ENCODE results near the gene TNFSF8. TPM values are rescaled to one million over a fixed set of nuclear protein-coding genes. Genes with fewer than 3 reads are reported as not detected.

TNFSF8 gene
- total RNA-seq, 2 experiments from 2014 or later = 57.3 to 59.9 TPM

DNA sequence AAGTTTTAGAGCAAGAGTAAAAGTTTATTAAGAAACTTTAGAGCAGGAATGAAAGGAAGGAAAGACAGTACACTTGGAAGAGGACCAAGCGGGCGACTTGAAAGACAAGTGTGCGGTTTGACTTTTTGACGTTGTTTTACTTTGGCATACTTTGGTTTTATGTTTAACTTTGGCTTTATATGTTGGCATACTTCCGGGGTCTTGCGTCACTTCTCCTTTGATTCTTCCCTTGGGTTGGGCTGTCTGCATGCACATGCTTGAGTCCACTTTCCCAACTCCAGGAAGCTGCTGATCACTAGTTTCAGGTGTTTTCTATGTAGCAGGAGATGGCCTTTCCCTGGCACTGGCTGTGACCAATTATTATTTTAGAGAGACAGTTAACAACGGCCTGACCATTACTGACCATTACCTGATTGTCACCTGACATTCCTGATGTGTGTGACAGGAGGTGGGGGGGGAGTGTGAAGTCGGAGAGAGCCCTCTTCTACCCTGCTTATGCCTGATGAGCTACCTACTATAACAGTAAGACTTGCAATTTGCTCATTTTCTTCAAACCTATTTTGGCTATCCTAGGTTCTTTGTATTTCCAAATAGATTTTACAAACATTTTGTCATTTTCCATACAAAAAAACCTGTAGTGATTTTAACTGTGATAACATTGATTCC, 45.5 kb downstream of the TNFSF8 start:
- H3K4me3 Mint-ChIP-seq = no peak overlapping the region
- peaks cover 28% of the 10 kb centered on the region for H3K4me1 Mint-ChIP-seq
- H3K9me3 Mint-ChIP-seq = peaks cover 10% of the 10 kb centered on the region
- no peak for DNase-seq
- no peaks in the 10 kb centered on the region for H3K27me3 Mint-ChIP-seq
- H3K27ac Mint-ChIP-seq = no peak overlapping the region
- H3K36me3 Mint-ChIP-seq = peaks cover 5% of the 10 kb centered on the region

GRCh38 chr9:114883709-114884108, 46.7 kb downstream of the TNFSF8 start:
- Mint-ChIP-seq H3K4me1 (peaks cover 17% of the 10 kb centered on the region), H3K9me3 (peaks cover 10% of the 10 kb centered on the region), H3K36me3 (peaks cover 5% of the 10 kb centered on the region), H3K27me3 (no peaks in the 10 kb centered on the region), H3K27ac (no peak overlapping the region), H3K4me3 (no peak overlapping the region)
- no peak for DNase-seq

DNA sequence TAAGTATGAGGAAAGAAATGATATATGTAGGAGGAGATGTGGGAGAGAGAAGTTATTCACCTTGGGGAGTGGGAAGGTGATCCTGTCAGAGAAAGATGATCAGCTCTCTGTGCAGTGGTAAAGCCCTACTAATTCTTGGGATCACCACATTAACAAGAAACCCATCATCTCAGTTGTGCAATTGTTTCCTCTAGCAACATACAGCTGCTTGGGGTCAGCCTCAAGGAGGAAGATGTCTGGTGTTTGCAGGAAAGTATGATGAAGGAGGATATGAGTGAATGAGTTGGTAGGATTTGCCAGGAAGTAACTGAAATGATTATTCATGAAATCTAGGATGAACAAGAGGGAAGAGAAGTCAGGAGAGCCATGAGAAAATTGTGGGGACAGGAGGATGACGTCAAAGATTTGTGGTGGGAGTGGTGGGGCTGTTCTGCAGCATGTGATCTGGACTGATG, 50.1 kb downstream of the TNFSF8 start:
- Mint-ChIP-seq H3K4me1 (peaks cover 11% of the 10 kb centered on the region), H3K4me3 (no peak overlapping the region), H3K36me3 (peaks cover 11% of the 10 kb centered on the region), H3K27ac (no peak overlapping the region), H3K9me3 (peaks cover 25% of the 10 kb centered on the region), H3K27me3 (no peaks in the 10 kb centered on the region)
- no peak for DNase-seq

DNA sequence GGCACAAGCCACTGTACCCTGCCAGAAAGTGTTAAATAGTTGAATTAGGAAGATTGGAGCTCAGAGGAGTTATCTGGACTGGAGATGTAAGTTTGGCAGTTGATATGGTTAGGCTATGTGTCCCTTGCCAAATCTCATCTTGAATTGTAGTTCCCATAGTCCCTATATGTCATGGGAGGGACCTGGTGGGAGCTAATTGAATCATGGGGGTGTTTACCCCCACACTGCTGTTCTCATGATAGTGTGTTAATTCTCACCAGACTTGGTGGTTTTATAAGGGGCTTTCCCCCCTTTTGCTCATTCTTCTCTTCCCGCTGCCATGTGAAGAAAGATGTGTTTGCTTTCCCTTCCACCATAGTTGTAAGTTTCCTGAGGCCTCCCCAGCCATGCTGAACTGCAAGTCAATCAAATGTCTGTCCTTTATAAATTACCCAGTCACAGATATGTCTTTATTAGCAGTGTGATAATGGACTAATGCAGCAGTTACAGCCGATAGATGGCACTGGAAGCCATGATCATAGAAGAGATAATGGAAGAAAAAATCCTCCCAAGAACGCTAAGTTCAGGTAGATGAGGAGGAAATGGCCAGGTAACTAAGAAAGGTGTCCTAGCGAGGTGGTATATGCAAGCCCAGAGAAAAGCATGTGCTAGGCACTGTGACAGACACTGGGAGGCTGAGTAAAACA, 51.4 kb downstream of the TNFSF8 start:
- Mint-ChIP-seq H3K4me1 (peaks cover 5% of the 10 kb centered on the region), H3K4me3 (no peak overlapping the region), H3K27me3 (no peaks in the 10 kb centered on the region), H3K36me3 (peaks cover 10% of the 10 kb centered on the region), H3K9me3 (peaks cover 29% of the 10 kb centered on the region), H3K27ac (no peak overlapping the region)
- DNase-seq = no peak

DNA sequence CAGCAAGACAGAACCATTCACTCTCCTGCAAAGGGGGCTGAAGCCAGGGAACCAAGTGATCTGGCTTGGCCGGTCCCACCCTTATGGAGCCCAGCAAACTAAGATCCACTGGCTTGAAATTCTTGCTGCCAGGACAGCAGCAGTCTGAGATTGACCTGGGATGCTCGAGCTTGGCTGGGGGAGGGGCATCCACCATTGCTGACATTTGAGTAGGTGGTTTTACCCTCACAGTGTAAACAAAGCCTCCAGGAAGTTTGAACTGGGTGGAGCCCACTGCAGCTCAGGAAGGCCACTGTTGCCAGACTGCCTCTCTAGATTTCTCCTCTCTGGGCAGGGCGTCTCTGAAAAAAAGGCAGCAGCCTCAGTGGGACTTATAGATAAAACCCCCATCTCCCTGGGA, 60.5 kb downstream of the TNFSF8 start:
- Mint-ChIP-seq H3K27ac (peak overlapping the region; percentile 45), H3K9me3 (peaks cover 39% of the 10 kb centered on the region), H3K36me3 (peaks cover 19% of the 10 kb centered on the region), H3K4me1 (peaks cover 15% of the 10 kb centered on the region), H3K4me3 (no peak overlapping the region), H3K27me3 (no peaks in the 10 kb centered on the region)
- no peak for DNase-seq

DNA sequence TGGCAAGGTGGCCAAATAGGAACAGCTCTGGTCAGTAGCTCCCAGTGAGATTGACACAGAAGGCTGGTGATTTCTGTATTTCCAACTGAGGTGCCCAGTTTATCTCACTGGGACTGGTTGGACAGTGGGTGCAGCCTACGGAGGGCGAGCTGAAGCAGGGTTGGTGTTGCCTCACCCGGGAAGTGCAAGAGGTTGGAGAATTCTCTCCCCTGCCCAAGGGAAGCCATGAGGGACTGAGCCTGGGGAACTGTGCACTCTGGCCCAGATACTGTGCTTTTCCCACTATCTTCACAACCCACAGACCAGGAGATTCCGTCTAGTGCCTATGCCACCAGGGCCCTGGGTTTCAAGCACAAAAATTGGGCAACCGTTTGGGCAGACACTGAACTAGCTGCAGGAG, 61.0 kb downstream of the TNFSF8 start:
- Mint-ChIP-seq H3K4me3 (no peak overlapping the region), H3K27me3 (no peaks in the 10 kb centered on the region), H3K27ac (peak overlapping the region; percentile 45), H3K9me3 (peaks cover 34% of the 10 kb centered on the region), H3K4me1 (peaks cover 15% of the 10 kb centered on the region), H3K36me3 (peaks cover 18% of the 10 kb centered on the region)
- DNase-seq = no peak

DNA sequence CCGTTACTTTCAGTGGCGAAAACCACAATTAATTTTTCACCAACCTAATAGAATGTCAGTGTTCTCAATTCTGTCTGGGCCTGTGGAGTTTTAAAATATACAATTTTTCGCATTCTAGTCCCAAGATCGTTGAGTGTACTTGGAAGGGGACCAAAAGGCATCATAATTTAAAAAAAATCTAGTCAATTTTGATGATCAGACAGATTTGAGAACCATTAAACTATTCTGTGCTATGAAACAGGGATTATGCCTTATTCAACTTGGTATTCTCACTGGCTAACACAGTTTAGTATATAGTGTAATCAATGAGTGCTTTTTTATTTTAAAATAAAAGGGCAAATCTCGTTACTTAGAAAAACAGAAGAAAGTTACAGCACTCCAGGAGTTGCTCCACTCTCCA, 63.1 kb downstream of the TNFSF8 start:
- peaks cover 21% of the 10 kb centered on the region for H3K9me3 Mint-ChIP-seq
- no peak for DNase-seq
- H3K27ac Mint-ChIP-seq = no peak overlapping the region
- H3K4me1 Mint-ChIP-seq = peaks cover 15% of the 10 kb centered on the region
- peaks cover 10% of the 10 kb centered on the region for H3K36me3 Mint-ChIP-seq
- H3K4me3 Mint-ChIP-seq = no peak overlapping the region
- H3K27me3 Mint-ChIP-seq = no peaks in the 10 kb centered on the region

GRCh38 chr9:114864471-114864870, 65.9 kb downstream of the TNFSF8 start:
- Mint-ChIP-seq H3K4me1 (peaks cover 16% of the 10 kb centered on the region), H3K27ac (no peak overlapping the region), H3K36me3 (peaks cover 3% of the 10 kb centered on the region), H3K4me3 (no peak overlapping the region), H3K27me3 (no peaks in the 10 kb centered on the region), H3K9me3 (peaks cover 8% of the 10 kb centered on the region)
- no peak for DNase-seq

GRCh38 chr9:114861922-114862605, 68.3 kb downstream of the TNFSF8 start:
- H3K36me3 Mint-ChIP-seq = no peaks in the 10 kb centered on the region
- no peak for DNase-seq
- peaks cover 8% of the 10 kb centered on the region for H3K4me1 Mint-ChIP-seq
- no peak overlapping the region for H3K4me3 Mint-ChIP-seq
- H3K27me3 Mint-ChIP-seq = no peaks in the 10 kb centered on the region
- no peak overlapping the region for H3K27ac Mint-ChIP-seq
- no peaks in the 10 kb centered on the region for H3K9me3 Mint-ChIP-seq

- H3K9me3 Mint-ChIP-seq = no peaks in the 10 kb centered on the region
- peaks cover 8% of the 10 kb centered on the region for H3K4me1 Mint-ChIP-seq
- no peak overlapping the region for H3K4me3 Mint-ChIP-seq
- H3K36me3 Mint-ChIP-seq = peaks cover 3% of the 10 kb centered on the region
- H3K27me3 Mint-ChIP-seq = no peaks in the 10 kb centered on the region
- no peak overlapping the region for H3K27ac Mint-ChIP-seq
- DNase-seq = no peak
These were observed 69.1 kb downstream of the TNFSF8 start for GRCh38 chr9:114861273-114861672.

DNA sequence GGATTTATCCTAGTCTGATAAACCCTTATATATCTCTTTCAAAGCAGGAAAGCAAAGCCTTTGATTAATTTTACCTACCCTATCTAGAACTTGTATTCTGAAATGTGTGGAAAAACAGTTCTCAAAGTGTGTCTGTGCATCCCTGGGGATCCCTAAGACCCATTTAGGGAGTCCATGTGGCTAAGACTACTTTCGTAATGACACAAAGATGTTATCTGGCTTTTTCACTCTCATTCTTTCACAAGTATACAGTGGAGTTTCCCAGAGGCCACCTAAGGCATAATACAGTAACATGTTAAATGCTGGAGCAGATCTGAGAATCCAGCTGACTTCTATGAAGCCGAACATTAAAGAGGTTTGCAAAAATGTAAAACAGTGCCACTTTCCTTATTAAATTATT, 70.2 kb downstream of the TNFSF8 start:
- Mint-ChIP-seq H3K27ac (no peak overlapping the region), H3K9me3 (no peaks in the 10 kb centered on the region), H3K4me3 (no peak overlapping the region), H3K4me1 (peaks cover 8% of the 10 kb centered on the region), H3K36me3 (peaks cover 3% of the 10 kb centered on the region), H3K27me3 (no peaks in the 10 kb centered on the region)
- DNase-seq = no peak

GRCh38 chr9:114856942-114857315, 73.5 kb downstream of the TNFSF8 start:
- Mint-ChIP-seq H3K4me1 (peaks cover 10% of the 10 kb centered on the region), H3K9me3 (no peaks in the 10 kb centered on the region), H3K4me3 (no peak overlapping the region), H3K36me3 (peaks cover 3% of the 10 kb centered on the region), H3K27me3 (no peaks in the 10 kb centered on the region), H3K27ac (no peak overlapping the region)
- DNase-seq = no peak

DNA sequence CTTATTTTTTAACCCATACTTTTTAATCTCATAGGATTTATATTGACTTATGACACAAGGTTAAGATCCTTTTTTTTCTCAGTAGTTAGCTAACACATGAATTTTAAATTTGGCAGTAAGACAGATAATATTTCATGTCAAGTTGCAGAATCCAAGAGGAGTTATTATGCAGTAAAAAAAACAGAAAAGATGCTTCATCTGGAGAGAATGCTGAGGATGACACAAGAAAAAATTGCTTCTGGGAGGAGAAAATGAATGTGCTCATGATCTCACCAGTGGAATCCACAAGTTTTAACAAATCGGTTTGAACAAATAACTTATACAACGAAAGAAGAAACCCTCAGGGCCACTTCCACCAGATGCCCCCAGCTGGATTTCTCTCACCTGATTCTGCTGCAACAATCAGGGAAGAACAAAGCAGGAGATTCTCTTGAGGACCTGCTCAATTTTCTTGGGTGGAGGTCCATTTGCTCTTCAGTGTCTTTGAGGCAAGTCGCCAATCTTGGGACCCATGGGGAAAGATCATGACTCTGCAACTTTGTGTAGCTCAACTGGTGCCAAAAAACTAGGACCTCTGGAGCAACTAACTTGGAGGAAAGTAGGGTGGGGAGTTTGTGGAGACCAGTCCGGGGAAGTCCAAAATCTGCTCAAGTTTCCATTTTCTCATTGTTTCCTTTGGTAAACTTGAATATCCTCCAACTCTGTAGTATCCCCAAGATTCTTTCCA, 74.0 kb downstream of the TNFSF8 start:
- no peaks in the 10 kb centered on the region for H3K27me3 Mint-ChIP-seq
- no peak overlapping the region for H3K4me3 Mint-ChIP-seq
- H3K27ac Mint-ChIP-seq = no peak overlapping the region
- H3K9me3 Mint-ChIP-seq = no peaks in the 10 kb centered on the region
- H3K4me1 Mint-ChIP-seq = peaks cover 14% of the 10 kb centered on the region
- H3K36me3 Mint-ChIP-seq = peaks cover 3% of the 10 kb centered on the region
- DNase-seq = no peak

GRCh38 chr9:114855488-114855887, 74.9 kb downstream of the TNFSF8 start:
- Mint-ChIP-seq H3K9me3 (peaks cover 2% of the 10 kb centered on the region), H3K27me3 (no peaks in the 10 kb centered on the region), H3K4me3 (no peak overlapping the region), H3K36me3 (peaks cover 5% of the 10 kb centered on the region), H3K4me1 (peaks cover 18% of the 10 kb centered on the region), H3K27ac (no peak overlapping the region)
- DNase-seq = no peak

DNA sequence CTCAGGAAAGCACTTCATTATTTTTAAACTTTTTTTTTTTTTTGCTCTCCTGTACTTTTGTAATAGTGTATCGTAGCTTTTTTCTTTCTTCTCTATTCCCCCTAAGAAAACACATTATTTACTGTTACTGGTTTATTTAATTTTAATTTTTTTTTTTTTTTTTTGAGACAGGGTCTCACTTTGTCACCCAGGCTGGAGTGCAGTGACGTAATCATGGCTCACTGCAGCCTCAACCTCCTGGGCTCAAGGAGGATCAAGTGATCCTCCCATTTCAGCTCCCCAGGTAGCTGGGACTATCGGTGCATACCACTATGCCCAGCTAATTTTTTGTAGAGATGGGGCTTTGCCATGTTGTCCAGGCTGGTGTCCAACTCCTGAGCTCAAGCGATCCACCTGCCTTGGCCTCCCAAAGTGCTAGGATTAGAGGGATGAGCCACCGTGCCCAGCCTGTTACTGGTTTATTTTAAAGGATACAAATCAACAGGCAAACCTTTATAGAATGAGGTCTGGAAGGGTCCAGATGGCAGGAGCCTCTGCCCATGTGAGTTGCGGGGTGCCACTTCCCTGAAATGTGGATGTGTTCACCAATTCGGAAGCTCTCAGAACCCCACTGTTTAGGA, 75.5 kb downstream of the TNFSF8 start:
- Mint-ChIP-seq H3K27me3 (no peaks in the 10 kb centered on the region), H3K4me1 (peaks cover 17% of the 10 kb centered on the region), H3K27ac (no peak overlapping the region), H3K4me3 (no peak overlapping the region), H3K9me3 (peaks cover 2% of the 10 kb centered on the region), H3K36me3 (peaks cover 5% of the 10 kb centered on the region)
- DNase-seq = no peak
